Stimulated activated CD8-positive, alpha-beta memory T cell treated with anti-CD3 and anti-CD28 coated beads, Interleukin-15, amount 100 ng/mL, for 48 hours (primary cell): ENCODE results near the gene GK2.

Experiments
- DNase-seq, 2 donors: peaks; one replicate each; pipeline ENCODE4 v3.0.0-alpha.2; 2020; ENCODE audit warnings: low read depth in 2 of 2

GK2 gene

DNA sequence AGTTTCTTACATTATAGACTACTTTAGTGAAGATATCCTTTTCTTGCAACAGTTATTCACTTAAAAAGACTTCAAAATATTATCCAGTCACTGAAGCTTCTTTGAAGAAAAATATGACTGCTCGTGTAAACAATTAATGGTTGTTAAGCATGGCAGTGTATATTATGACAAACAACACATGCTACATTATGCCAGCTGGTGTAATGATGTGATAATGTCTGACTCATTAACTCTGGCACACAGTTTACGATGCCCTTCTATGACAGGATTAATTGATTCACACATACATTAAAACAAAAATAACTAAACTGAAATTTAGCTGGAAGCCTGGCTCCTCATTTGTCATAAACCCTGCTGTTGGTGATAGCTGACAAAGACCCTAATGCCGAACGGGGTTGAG, 22.4 kb downstream of the GK2 start:
- DNase-seq = no peak

- DNase-seq = no peak
Measured at GRCh38 chr4:79381161-79381560, 26.9 kb downstream of the GK2 start.

DNA sequence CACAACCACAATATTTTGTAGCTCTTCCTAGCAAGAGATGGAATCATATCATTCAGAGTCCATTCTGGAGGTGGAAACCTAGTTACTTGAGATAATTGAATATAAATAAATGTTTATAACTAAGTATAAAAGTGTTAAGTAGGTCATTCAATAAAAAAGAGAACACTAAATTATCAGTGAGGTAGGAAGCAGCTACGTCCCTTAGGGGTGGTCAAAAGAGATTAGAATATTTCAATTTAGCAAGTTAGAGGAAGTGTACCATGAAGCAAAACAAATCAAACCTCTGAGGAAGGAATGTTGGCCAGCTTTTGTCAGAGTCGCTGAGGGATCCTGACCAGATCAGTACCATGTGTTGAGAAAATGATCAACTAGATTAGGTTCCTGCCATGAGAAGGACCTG, 38.0 kb downstream of the GK2 start:
- no peak for DNase-seq

DNA sequence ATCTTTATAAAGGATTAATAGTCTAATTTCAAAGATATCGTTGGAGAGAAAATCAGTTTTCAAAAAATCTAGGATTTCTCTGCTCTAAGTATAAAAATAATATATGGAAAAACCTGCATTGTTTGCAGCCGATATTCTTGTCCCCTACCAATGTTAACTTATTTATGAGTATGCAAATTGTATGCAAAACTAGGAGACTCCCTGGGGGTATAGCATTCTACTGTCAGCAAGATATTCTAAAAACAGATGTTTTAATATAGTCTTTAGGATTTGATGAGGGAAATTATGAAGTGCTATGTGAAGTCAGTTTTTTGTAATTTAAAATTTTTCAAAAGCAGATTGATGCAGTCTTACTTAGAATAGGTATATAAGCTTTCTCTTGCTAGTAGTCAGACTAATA, 40.9 kb downstream of the GK2 start:
- DNase-seq = no peak

DNA sequence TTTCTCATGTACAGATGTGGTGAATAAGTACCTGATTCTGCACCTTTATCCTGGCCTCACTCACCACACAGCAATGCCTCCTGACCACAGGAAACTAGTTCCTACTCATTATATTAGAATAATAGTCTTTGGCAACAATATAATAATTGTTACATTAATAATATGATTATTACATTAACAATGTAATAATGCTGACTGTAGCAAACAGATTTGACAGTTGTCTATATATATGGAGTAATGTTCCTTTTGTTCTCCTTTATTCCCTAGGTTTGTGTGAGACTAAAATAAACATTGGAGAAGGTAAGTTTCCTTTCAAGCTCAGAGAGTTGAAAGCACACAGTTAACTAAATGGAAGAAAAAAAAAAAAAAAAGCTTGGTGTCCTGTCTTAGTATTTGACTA, 41.6 kb downstream of the GK2 start:
- no peak for DNase-seq

GRCh38 chr4:79364061-79364460, 44.0 kb downstream of the GK2 start:
- DNase-seq = no peak

- DNase-seq = no peak
Measured at GRCh38 chr4:79362626-79363025, 45.4 kb downstream of the GK2 start.

- DNase-seq = no peak
Measured at GRCh38 chr4:79360006-79360405, 48.0 kb downstream of the GK2 start.

GRCh38 chr4:79358438-79358837, 49.6 kb downstream of the GK2 start:
- DNase-seq = no peak

GRCh38 chr4:79357365-79357764, 50.7 kb downstream of the GK2 start:
- no peak for DNase-seq
